GM12891 (cell line): ENCODE data around the gene NPNT.

Experiments
- PAX5 ChIP-seq: IDR thresholded peaks from 2 replicates; pipeline ENCODE4 v1.6.1; 2011; ENCODE audit warnings: low read length, moderate library complexity, mild to moderate bottlenecking; ENCODE audit not compliant: insufficient read depth, severe bottlenecking
- POLR2A ChIP-seq: IDR thresholded peaks from 2 replicates; pipeline ENCODE4 v1.6.1; 2011; ENCODE audit warnings: low read depth, low read length, control low read depth
- POLR2AphosphoS5 ChIP-seq: IDR thresholded peaks from 2 replicates; pipeline ENCODE4 v1.6.1; 2011; ENCODE audit warnings: low read depth, low read length, control low read depth
- SPI1 ChIP-seq: IDR thresholded peaks from 2 replicates; pipeline ENCODE4 v1.6.1; 2011; ENCODE audit warnings: low read depth, low read length, control low read depth

DNA sequence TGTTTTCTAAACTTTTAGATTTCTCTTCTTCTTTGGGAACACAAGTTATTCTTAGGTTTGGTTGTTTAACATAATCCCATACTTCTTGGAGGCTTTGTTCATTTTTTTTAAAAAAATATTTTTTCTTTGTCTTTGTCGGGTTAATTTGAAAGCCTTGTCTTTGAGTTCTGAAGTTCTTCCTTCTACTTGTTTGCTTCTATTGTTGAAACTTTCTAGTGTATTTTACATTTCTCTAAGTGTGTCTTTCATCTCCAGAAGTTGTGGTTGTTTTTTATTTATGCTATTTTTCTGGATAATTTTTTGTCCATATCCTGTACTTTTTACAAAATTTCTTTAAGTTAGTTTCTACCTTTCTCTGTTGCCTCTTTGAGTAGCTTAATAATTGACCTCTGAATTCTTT lies 116.1 kb downstream of the NPNT start:
- no peak for TF ChIP-seq SPI1
- TF ChIP-seq POLR2AphosphoS5 = no peak
- no peak for TF ChIP-seq POLR2A
- TF ChIP-seq PAX5 = no peak
